Fibroblast of peridontal ligament (primary cell): Measurements from ENCODE around the gene PHRF1.

Experiments
- DNase-seq: peaks from one replicate; pipeline ENCODE4 v3.0.0-alpha.2; 2010; ENCODE audit errors: extremely low read depth

The PHRF1 gene

GRCh38 chr11:656866-657265 is 80.6 kb downstream of the PHRF1 start:
- no peak for DNase-seq

GRCh38 chr11:657691-658126 is 81.4 kb downstream of the PHRF1 start:
- DNase-seq, result no peak

- no peak for DNase-seq
Observed at GRCh38 chr11:659532-660085, 83.3 kb downstream of the PHRF1 start.

GRCh38 chr11:660281-660680 is 84.0 kb downstream of the PHRF1 start:
- DNase-seq, result no peak

GRCh38 chr11:660681-661444 is 84.6 kb downstream of the PHRF1 start:
- DNase-seq, result no peak
